Effector memory CD4-positive, alpha-beta T cell (primary cell): ENCODE measurements around the gene TDRD5.
A peak's percentile ranks its signal among the peaks of the same experiment; 100 is the strongest.

ENCODE experiments used
- DNase-seq, 3 donors: peaks; one replicate each; pipeline ENCODE4 v3.0.0-alpha.2; 2020
- H3K27ac ChIP-seq: 2 replicates; pipeline ENCODE4 v1.7.0; 2013; ENCODE audit warnings: mild to moderate bottlenecking, low read length, moderate library complexity; ENCODE audit not compliant: insufficient read depth, poor library complexity, severe bottlenecking
- H3K27me3 ChIP-seq: replicated peaks from 2 replicates; pipeline ENCODE4 v1.7.0; 2013; ENCODE audit warnings: mild to moderate bottlenecking, low read length; ENCODE audit not compliant: insufficient read depth, control insufficient read depth, poor library complexity, severe bottlenecking
- H3K36me3 ChIP-seq: 2 replicates; pipeline ENCODE4 v1.7.0; 2013; ENCODE audit warnings: mild to moderate bottlenecking, low read length, moderate library complexity; ENCODE audit not compliant: control insufficient read depth, insufficient read depth
- H3K4me1 ChIP-seq: 2 replicates; pipeline ENCODE4 v1.7.0; 2013; ENCODE audit warnings: low read length, mild to moderate bottlenecking; ENCODE audit not compliant: control insufficient read depth, insufficient read depth, poor library complexity, severe bottlenecking
- H3K4me3 ChIP-seq: 2 replicates; pipeline ENCODE4 v1.7.0; 2013; ENCODE audit warnings: low read length, low read depth, mild to moderate bottlenecking; ENCODE audit not compliant: insufficient read depth, poor library complexity, severe bottlenecking
- H3K9me3 ChIP-seq: 2 replicates; pipeline ENCODE4 v1.7.0; 2013; ENCODE audit warnings: mild to moderate bottlenecking, low read length, moderate library complexity; ENCODE audit not compliant: control insufficient read depth

The TDRD5 gene

DNA sequence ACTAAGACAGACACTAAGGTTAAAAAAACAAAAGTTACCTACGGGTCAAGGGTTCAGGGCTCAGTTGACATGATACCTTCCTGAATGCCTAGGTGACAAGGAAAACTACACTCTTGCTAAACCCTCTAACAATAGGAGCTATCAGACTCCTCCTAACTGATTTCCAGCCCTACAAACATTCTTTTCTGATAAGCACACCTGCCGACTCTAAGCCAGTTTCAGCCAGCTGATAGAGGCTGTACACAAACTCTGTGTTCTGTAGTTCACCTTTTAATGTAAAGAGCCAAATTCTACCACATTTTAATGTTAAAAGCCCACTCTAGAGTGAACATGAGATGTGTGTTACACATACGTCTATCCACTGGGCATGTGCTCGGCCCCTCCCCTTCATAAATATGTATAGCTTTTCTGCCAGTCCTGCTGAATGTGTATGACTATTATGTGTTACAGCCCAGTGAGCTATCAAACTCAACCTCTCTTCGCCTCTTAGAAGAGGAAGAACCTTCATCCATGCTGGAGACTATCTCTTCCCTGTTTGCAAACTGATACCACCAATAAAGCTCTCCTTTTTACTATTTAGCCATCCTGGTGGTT lies 111.4 kb downstream of the TDRD5 start:
- no peak overlapping the region for H3K4me3 ChIP-seq
- no peak for DNase-seq

GRCh38 chr1:179706339-179706941 lies 114.8 kb downstream of the TDRD5 start:
- H3K4me1 ChIP-seq: no peaks in the 10 kb centered on the region
- no peak overlapping the region for H3K27ac ChIP-seq
- DNase-seq: peak in 2 of 3 donors; percentile 9 to 36
- no peaks in the 10 kb centered on the region for H3K9me3 ChIP-seq
- H3K4me3 ChIP-seq: no peak overlapping the region
- H3K27me3 ChIP-seq: no peaks in the 10 kb centered on the region
- no peaks in the 10 kb centered on the region for H3K36me3 ChIP-seq

More for the DNA sequence above, 111.4 kb downstream of the TDRD5 start:
- no peak overlapping the region for H3K27ac ChIP-seq
- H3K4me1 ChIP-seq: no peaks in the 10 kb centered on the region
- H3K27me3 ChIP-seq: no peaks in the 10 kb centered on the region
- H3K36me3 ChIP-seq: no peaks in the 10 kb centered on the region
- H3K9me3 ChIP-seq: no peaks in the 10 kb centered on the region

DNA sequence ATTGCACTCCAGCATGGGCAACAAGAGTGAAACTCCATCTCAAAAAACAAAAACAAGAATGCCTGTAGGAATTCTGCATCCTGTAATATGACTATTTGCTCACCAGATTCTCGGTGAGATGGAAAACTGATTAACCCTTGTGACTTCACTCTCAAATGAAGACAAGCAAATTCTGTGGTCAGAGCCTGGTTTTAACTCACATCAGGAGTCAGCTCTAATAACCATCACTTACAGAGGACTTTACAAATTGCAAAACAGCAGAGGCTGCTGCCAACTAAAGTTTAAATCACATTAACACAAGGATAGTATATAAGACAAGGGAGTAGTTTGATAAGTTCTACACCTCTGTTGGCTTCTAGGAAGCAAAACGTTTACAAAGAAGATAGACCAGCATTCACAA lies 115.8 kb downstream of the TDRD5 start:
- Histone ChIP-seq H3K36me3 (no peaks in the 10 kb centered on the region), H3K27me3 (no peaks in the 10 kb centered on the region), H3K9me3 (no peaks in the 10 kb centered on the region), H3K4me1 (no peaks in the 10 kb centered on the region), H3K4me3 (no peak overlapping the region), H3K27ac (no peak overlapping the region)
- no peak for DNase-seq

- H3K4me3 ChIP-seq: no peak overlapping the region
- H3K36me3 ChIP-seq: no peaks in the 10 kb centered on the region
- no peak overlapping the region for H3K27ac ChIP-seq
- no peak for DNase-seq
- no peaks in the 10 kb centered on the region for H3K9me3 ChIP-seq
- no peaks in the 10 kb centered on the region for H3K4me1 ChIP-seq
- no peaks in the 10 kb centered on the region for H3K27me3 ChIP-seq
These were observed 117.0 kb downstream of the TDRD5 start for GRCh38 chr1:179708434-179709195.

DNA sequence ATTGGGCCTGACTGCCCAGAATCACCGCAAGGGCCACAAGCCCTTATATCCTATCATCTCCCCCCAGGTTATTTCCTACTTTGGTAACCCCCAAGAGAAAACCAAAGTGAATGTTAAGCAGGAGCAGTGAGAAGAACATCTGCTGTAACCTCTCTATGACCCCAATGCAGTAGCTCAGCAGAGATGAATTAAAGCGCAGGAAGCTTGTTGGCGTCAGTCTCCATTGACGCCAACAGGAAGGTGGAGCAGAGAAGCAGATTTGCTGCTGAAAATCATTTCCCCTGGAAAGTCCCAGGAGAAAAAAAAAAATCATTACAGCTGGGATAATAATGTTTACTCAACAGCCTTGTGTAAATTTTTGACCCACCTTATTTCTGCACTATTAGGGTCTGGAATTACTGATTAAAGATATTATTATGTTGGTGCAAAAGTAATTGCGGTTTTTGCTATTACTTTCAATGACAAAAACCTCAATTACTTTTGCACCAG lies 118.3 kb downstream of the TDRD5 start:
- no peaks in the 10 kb centered on the region for H3K36me3 ChIP-seq
- H3K27ac ChIP-seq: no peak overlapping the region
- H3K4me1 ChIP-seq: no peaks in the 10 kb centered on the region
- H3K4me3 ChIP-seq: no peak overlapping the region
- DNase-seq: peak in 2 of 3 donors; percentile 31 to 36
- peaks cover 3% of the 10 kb centered on the region for H3K9me3 ChIP-seq
- no peaks in the 10 kb centered on the region for H3K27me3 ChIP-seq

DNA sequence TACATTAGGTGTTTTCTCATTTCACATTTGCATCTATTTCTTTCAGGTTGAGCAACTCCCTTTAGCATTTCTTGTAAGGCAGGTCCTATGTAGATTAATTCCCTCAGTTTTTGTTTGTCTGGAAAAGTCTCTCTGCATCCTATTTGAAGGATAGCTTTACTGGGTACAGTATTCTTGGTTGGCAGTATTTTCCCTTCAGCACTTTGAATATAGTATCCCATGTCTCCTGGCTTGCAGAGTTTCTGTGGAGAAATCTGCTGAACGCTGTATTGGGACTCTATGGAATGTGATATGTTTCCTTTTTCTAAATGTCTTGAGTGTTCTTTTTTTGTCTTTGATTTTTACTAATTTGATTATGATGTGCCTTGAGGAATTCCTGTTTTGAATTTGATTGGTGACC lies 122.5 kb downstream of the TDRD5 start:
- H3K27ac ChIP-seq: no peak overlapping the region
- H3K36me3 ChIP-seq: no peaks in the 10 kb centered on the region
- no peak overlapping the region for H3K4me3 ChIP-seq
- H3K27me3 ChIP-seq: no peaks in the 10 kb centered on the region
- peaks cover 17% of the 10 kb centered on the region for H3K9me3 ChIP-seq
- no peaks in the 10 kb centered on the region for H3K4me1 ChIP-seq
- no peak for DNase-seq

DNA sequence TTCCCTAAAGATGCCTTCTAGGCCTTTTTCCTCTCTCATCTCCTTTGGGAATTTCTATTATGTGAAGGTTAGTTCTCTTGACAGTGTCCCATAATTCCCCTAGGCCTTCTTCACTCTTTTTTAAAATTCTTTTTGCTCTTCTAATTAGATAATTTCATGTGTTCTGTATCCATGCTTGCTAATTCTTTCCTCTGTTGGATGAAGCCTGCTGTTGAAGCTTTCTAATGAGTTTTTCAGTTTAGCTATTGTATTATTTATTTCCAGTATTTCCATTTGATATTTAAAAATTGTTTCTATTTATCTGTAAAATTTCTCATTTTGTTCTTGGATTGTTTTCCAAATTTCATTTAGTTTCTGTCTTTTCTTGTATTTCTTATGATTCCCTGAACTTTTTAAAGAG lies 123.0 kb downstream of the TDRD5 start:
- H3K36me3 ChIP-seq: no peaks in the 10 kb centered on the region
- no peak for DNase-seq
- H3K4me1 ChIP-seq: no peaks in the 10 kb centered on the region
- H3K4me3 ChIP-seq: no peak overlapping the region
- H3K27ac ChIP-seq: no peak overlapping the region
- H3K27me3 ChIP-seq: no peaks in the 10 kb centered on the region
- H3K9me3 ChIP-seq: peaks cover 17% of the 10 kb centered on the region

DNA sequence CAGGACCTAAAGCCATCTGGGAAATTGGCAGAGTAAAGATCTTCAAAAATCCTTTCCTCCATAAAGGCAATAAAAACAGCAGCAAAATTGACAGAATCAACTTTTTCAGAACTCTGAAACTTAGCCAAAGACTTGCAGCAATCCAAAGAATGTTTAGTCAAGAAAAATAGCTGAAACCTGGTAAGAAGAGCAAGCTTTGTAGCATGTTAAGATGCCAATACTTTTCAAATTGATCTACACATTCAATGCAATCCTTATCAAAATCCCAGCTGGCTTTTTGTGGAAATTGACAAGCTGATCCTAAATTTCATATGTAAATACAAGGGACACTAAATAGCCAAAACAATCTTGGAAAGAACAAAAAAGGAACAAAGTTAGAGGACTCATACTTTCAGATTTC lies 127.6 kb downstream of the TDRD5 start:
- no peaks in the 10 kb centered on the region for H3K36me3 ChIP-seq
- H3K27ac ChIP-seq: no peak overlapping the region
- no peak overlapping the region for H3K4me3 ChIP-seq
- H3K9me3 ChIP-seq: peaks cover 16% of the 10 kb centered on the region
- DNase-seq: no peak
- no peaks in the 10 kb centered on the region for H3K27me3 ChIP-seq
- H3K4me1 ChIP-seq: no peaks in the 10 kb centered on the region

DNA sequence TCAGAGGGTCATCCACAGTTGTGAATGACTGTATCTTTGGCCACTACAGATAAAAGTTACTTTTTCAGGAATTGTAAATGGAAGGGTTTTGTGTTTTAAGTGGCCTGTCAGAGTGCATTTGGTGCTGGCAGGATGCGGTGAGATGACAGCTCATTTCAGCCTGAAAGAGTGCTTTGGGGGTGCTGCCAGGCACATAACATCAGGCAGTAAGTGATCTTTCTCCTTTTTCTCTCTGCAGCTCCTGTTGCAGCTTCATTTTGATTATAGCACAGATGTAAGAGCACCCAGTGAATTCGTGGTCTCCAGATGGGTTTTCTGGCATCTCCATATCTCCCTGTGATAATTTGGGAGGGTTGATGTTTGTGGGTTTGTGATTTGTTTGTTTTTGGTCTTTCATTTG lies 136.6 kb downstream of the TDRD5 start:
- H3K27me3 ChIP-seq: no peaks in the 10 kb centered on the region
- H3K36me3 ChIP-seq: no peaks in the 10 kb centered on the region
- no peak overlapping the region for H3K27ac ChIP-seq

GRCh38 chr1:179729881-179730280 lies 138.2 kb downstream of the TDRD5 start:
- DNase-seq: no peak

More for the DNA sequence above, 136.6 kb downstream of the TDRD5 start:
- Histone ChIP-seq H3K9me3 (no peaks in the 10 kb centered on the region), H3K4me3 (no peak overlapping the region), H3K4me1 (no peaks in the 10 kb centered on the region)
- DNase-seq: no peak

More at GRCh38 chr1:179729881-179730280, 138.2 kb downstream of the TDRD5 start:
- H3K4me3 ChIP-seq: no peak overlapping the region
- no peaks in the 10 kb centered on the region for H3K9me3 ChIP-seq
- H3K36me3 ChIP-seq: no peaks in the 10 kb centered on the region
- H3K4me1 ChIP-seq: no peaks in the 10 kb centered on the region
- H3K27ac ChIP-seq: no peak overlapping the region
- no peaks in the 10 kb centered on the region for H3K27me3 ChIP-seq
